MM.1S (cell line): ENCODE data around the gene VSTM4.

Experiments
- CTCF ChIP-seq: fragments of 300-600 bp; sonication (generic); IDR thresholded peaks from 2 replicates; pipeline ENCODE4 v1.5.1; 2016; ENCODE audit warnings: antibody characterized with exemption, low read length, mixed read lengths
- EZH2 ChIP-seq: fragments of 300-600 bp; sonication (generic); optimal IDR thresholded peaks from 2 replicates; pipeline ENCODE3; 2017; ENCODE audit warnings: low read depth, mild to moderate bottlenecking, antibody characterized with exemption, low read length, mixed read lengths

GRCh38 chr10:48976196-48976595 is 139.1 kb downstream of the VSTM4 start:
- TF ChIP-seq CTCF: peak; percentile 48
- no peak for TF ChIP-seq EZH2
